SIG-M5 treated with dmso at 0.1 percent for 504 hours (cell line): Measurements from ENCODE around the gene CIAO3.
"Not testable (repeated sequence)": the region's sequence is repeated elsewhere in the genome, so short reads cannot be mapped to it uniquely, and the experiment has no call there.

Experiments
- DNase-seq: peaks from one replicate; lab custom pipeline; 2025; ENCODE audit not compliant: unreplicated experiment; lab: John Stamatoyannopoulos, UW

The CIAO3 gene

GRCh38 chr16:776298-776697 is 35.5 kb upstream of the CIAO3 start:
- DNase-seq = not testable (repeated sequence)

- no peak for DNase-seq
These were observed 34.5 kb upstream of the CIAO3 start for GRCh38 chr16:775236-775796.

- no peak for DNase-seq
These were observed 33.5 kb upstream of the CIAO3 start for GRCh38 chr16:774086-775001.

DNA sequence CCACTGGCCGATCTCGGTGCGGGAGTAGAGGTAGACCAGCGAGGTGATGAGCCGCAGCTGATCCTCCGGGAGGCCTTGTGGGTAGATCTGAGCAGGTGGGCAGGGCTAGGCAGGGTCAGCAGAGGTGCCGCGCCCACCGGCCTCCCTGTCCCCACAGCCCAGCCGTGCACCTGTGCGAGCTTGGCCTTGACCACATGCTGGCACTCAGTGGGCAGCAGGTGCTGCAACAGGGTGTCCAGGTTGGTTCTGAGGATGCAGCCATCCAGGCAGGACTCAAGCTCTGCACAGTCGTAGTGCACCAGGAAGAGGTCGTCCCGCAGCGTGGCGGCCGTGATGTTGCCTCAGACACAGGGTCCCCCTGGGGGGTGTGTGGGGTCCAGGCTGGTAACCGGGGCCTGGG is 32.2 kb upstream of the CIAO3 start:
- no peak for DNase-seq

- DNase-seq = no peak
These were observed 29.6 kb upstream of the CIAO3 start for GRCh38 chr16:770411-770810.

GRCh38 chr16:769934-770333 is 29.1 kb upstream of the CIAO3 start:
- no peak for DNase-seq

- no peak for DNase-seq
These were observed 28.5 kb upstream of the CIAO3 start for GRCh38 chr16:769184-769784.

DNA sequence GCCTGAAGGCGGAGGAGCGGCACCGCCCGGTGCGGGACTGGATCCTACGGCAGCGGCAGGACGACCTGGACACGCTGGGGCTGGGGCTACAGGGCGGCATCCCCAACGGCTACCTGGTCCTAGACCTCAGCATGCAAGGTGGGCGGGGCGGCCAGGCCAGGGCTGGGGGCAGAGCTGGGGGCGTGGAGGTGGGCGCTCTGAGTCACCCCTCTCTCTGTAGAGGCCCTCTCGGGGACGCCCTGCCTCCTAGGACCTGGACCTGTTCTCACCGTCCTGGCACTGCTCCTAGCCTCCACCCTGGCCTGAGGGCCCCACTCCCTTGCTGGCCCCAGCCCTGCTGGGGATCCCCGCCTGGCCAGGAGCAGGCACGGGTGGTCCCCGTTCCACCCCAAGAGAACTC is 27.6 kb upstream of the CIAO3 start:
- DNase-seq = no peak

DNA sequence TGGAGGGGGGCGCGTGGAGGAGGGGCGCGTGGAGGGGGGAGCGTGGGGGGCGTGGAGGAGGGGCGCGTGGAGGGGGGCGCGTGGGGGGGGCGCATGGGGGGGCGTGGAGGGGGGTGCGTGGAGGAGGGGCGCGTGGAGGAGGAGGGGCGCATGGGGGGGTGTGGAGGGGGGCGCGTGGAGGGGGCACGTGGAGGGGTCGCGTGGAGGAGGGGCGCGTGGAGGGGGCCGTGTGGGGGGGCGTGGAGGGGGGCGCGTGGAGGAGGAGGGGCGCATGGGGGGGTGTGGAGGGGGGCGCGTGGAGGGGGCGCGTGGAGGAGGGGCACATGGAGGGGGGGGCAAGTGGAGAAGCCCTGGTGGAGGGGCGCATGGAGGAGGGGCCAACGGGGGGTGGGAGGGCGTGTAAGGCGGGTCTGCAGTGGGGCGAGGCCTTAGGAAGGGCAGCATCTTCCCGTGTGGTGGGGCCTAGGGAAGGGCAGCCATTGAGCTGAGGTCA is 27.0 kb upstream of the CIAO3 start:
- DNase-seq = no peak

GRCh38 chr16:766820-767640 is 26.2 kb upstream of the CIAO3 start:
- no peak for DNase-seq

GRCh38 chr16:766008-766819 is 25.4 kb upstream of the CIAO3 start:
- no peak for DNase-seq

DNA sequence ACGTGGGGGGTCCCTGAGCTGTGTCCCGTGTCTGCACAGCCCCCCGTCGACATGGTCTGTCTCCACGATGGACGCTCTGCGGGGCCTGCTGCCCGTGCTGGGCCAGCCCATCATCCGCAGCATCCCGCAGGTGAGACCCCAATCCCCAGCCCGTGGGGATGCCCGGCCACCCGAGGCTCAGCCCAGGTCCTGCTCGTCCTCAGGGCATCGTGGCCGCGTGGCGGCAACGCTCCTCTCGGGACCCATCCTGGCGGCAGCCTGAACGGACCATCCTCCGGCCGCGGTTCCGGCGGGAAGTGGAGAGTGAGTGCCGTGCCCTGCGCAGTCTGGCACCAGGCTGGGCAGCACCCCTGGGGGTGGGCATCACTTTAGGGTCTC is 24.7 kb upstream of the CIAO3 start:
- no peak for DNase-seq

DNA sequence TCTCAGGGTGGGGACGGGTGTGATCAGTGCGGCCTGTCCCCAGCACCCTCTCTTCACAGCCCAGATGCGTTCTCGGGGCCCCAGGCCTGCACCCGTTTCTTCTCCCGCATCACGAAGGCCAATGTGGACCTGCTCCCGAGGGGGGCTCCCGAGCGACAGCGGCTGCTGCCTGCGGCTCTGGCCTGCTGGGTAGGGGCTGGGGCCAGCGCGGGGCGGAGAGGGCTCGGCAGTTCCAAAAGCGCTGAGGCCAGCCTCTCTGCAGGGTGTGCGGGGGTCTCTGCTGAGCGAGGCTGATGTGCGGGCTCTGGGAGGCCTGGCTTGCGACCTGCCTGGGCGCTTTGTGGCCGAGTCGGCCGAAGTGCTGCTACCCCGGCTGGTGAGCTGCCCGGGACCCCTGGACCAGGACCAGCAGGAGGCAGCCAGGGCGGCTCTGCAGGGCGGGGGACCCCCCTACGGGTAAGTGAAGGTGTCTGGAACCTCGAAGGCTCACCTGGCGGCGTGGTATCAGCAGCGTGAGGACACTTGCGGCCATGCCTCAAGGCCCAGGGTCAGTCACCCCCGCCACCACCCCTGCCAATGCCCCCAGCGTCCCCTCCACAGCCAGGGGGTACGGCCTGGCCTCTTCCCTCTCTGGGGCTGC is 24.2 kb upstream of the CIAO3 start:
- no peak for DNase-seq

- DNase-seq = no peak
These were observed 23.5 kb upstream of the CIAO3 start for GRCh38 chr16:764184-764750.

DNA sequence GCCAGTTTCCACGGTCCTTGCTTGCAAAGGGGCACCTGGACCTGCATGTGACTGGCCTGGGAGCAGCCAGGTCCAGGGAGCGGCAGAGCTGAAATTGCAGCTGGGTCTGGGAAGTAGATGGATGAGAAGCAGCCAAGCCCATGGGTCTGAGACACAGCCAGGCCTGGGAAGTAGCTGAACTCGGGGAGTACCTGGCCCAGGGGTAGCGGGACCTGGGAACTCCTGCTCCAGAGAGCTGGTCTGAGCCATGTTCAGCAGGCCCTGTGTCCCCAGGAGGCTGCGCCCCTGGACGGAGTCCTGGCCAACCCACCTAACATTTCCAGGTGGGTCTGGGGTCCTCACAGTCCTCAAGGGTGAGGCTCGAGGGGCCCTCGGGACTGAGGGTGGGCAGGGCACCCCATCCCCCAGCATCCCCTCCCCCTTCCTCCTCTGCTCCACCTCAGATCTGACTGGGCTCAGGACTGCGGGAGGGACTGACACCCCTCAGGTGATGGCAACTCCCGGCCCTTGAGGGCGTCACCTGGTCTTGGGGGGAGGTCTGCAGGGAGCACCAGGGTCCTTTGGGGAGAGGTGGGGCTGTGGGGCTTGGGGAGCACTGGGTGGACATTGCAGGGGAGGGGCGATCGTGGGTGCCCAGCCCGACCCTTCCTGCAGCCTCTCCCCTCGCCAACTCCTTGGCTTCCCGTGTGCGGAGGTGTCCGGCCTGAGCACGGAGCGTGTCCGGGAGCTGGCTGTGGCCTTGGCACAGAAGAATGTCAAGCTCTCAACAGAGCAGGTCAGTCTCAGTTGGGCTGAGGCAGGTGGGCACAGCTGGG is 22.8 kb upstream of the CIAO3 start:
- DNase-seq = no peak

DNA sequence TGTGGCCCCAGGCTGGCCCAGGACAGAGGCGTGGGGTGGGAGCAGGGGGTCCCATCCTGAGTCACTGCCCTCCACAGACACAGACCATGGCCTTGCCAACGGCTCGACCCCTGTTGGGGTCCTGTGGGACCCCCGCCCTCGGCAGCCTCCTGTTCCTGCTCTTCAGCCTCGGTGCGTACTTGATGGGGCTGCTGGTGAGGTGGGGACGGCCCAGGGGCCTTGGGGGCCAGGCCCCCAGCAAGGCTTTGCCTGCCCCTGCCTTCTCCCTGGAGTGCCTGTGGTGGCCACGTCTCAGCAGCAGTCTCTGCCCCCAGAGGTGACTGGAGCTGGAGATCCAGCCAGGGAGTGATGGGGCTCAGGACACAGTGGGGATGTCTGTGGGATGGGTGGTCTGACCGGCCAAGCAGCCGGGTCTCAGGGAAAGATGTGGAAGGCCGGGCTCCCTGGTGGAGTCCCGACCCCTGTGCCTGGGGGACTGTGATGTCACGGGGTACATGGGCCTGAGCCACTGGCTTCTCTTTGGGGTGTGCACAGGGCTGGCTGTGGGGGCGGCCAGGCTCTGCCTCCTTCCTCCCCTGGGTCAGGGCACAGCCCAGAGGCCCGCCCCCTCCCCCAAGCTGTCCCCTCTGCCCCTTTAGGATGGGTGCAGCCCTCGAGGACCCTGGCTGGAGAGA is 21.9 kb upstream of the CIAO3 start:
- no peak for DNase-seq

DNA sequence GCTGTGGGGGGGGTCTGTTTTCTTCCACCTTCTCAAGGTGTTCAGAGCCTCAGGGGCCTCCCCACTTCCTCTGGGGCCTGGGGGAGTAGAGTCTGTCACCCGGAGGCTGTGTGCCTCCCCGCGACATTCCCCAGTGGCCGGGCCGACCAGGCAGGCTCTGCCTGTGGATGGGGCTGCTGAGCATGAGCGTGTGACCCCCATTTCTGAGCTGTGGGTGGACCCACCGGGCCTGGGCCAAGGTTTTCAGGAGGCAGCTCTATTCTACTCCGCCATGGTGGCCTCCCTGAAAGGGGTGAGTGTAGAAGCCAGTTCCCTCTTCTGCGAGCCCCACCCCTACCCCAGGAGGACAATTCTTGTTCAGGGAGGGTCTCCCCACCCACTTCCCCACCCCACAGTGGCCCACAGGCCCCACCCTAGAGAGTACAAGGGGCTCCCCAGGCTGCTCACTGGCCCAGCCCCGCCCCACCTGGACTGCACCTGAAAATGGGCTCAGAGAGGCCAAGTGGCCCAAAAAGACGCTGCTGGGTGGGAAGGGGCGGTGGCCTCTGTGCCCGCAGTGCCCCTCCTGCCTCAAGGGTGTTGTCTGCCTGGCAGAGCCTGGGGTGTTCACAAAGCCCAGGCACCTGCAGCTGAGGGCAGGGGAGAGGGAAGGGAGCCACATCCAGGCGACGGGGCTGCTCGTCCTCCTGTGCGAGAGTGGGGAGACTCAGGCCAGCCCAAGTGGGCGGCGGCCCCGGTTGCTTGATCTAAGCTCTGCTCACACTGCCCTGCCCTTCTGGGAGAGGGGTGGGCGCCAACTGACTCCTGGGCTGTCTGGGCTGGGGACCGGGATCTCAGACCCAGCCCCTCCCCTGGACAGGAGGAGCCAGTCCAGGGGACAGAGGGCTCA is 21.1 kb upstream of the CIAO3 start:
- DNase-seq = no peak
